ENCODE results near the gene IPO5. TPM values are rescaled to one million over a fixed set of nuclear protein-coding genes. Genes with fewer than 3 reads are reported as not detected.
"Not testable (repeated sequence)": the region's sequence is repeated elsewhere in the genome, so short reads cannot be mapped to it uniquely, and the experiment has no call there.

The IPO5 gene
- total RNA-seq, 1 donor from 2014 or later: 727 TPM

- no peaks in the 10 kb centered on the region for H4K20me1 ChIP-seq (ENCODE audit: low read depth)
- no peaks in the 10 kb centered on the region for H3F3A ChIP-seq (ENCODE audit: low read depth)
- Mint-ChIP-seq H3K27me3 (ENCODE audit: insufficient read depth, low read depth) (peaks cover 2% of the 10 kb centered on the region), H3K36me3 (peaks cover 3% of the 10 kb centered on the region), H3K4me1 (peaks cover 6% of the 10 kb centered on the region), H3K9me3 (peaks cover 7% of the 10 kb centered on the region), H3K4me3 (no peak overlapping the region), H3K27ac (no peak overlapping the region)
- no peak overlapping the region for H3K4me2 ChIP-seq
- no peak overlapping the region for H3K4me3 ChIP-seq
- no peak overlapping the region for H2AFZ ChIP-seq (replicated peaks)
- H3K79me2 ChIP-seq (ENCODE audit: low read depth): no peaks in the 10 kb centered on the region
- H3K9ac ChIP-seq: no peak overlapping the region
- no peaks in the 10 kb centered on the region for H3K4me1 ChIP-seq
- no peaks in the 10 kb centered on the region for H3K36me3 ChIP-seq
- no peak overlapping the region for H3K27ac ChIP-seq
- H3K9me3 ChIP-seq (ENCODE audit: low read depth): no peaks in the 10 kb centered on the region
- TF ChIP-seq EZH2 (IDR thresholded peaks at IDR 0.05): no peak
- no peak for TF ChIP-seq CTCF (IDR thresholded peaks at IDR 0.05)
- no peak for TF ChIP-seq EZH2phosphoT487 (IDR thresholded peaks at IDR 0.05)
- H3K27me3 ChIP-seq: no peaks in the 10 kb centered on the region
- no peak for DNase-seq (ENCODE audit: low spot score)
Observed at GRCh38 chr13:97948041-97948440, 5.4 kb upstream of the IPO5 start.

GRCh38 chr13:97949316-97949715 lies 4.2 kb upstream of the IPO5 start:
- H3K27ac ChIP-seq; H3K79me2 ChIP-seq (ENCODE audit: low read depth); H3K27me3 ChIP-seq; H3K4me2 ChIP-seq; H3K36me3 Mint-ChIP-seq; H3K9me3 ChIP-seq (ENCODE audit: low read depth); H3F3A ChIP-seq (ENCODE audit: low read depth); H3K9ac ChIP-seq; H2AFZ ChIP-seq (replicated peaks); H3K36me3 ChIP-seq; DNase-seq (ENCODE audit: low spot score); H3K27ac Mint-ChIP-seq; H3K4me1 ChIP-seq; H3K27me3 Mint-ChIP-seq (ENCODE audit: insufficient read depth, low read depth); H3K4me3 Mint-ChIP-seq; H3K9me3 Mint-ChIP-seq; H4K20me1 ChIP-seq (ENCODE audit: low read depth); H3K4me3 ChIP-seq: not testable (repeated sequence)
- peaks cover 14% of the 10 kb centered on the region for H3K4me1 Mint-ChIP-seq

- TF ChIP-seq CTCF (IDR thresholded peaks at IDR 0.05) (no peak), EZH2phosphoT487 (IDR thresholded peaks at IDR 0.05) (no peak), EZH2 (IDR thresholded peaks at IDR 0.05) (no peak)
- H3K27ac ChIP-seq: no peak overlapping the region
- H3K4me1 ChIP-seq: peaks cover 12% of the 10 kb centered on the region
- peaks cover 3% of the 10 kb centered on the region for H3K36me3 Mint-ChIP-seq
- no peak overlapping the region for H3K9ac ChIP-seq
- H3K9me3 Mint-ChIP-seq: peaks cover 5% of the 10 kb centered on the region
- H3K4me2 ChIP-seq: no peak overlapping the region
- H2AFZ ChIP-seq (replicated peaks): no peak overlapping the region
- no peak overlapping the region for H3K4me3 ChIP-seq
- H3K9me3 ChIP-seq (ENCODE audit: low read depth): no peaks in the 10 kb centered on the region
- H3F3A ChIP-seq (ENCODE audit: low read depth): no peaks in the 10 kb centered on the region
- H3K27me3 ChIP-seq: no peaks in the 10 kb centered on the region
- no peak overlapping the region for H3K27ac Mint-ChIP-seq
- H3K27me3 Mint-ChIP-seq (ENCODE audit: insufficient read depth, low read depth): peaks cover 2% of the 10 kb centered on the region
- H3K36me3 ChIP-seq: no peaks in the 10 kb centered on the region
- H3K79me2 ChIP-seq (ENCODE audit: low read depth): no peaks in the 10 kb centered on the region
- no peaks in the 10 kb centered on the region for H4K20me1 ChIP-seq (ENCODE audit: low read depth)
- no peak for DNase-seq (ENCODE audit: low spot score)
- no peak overlapping the region for H3K4me3 Mint-ChIP-seq
- H3K4me1 Mint-ChIP-seq: peaks cover 9% of the 10 kb centered on the region
Observed at GRCh38 chr13:97951376-97951775, 2.1 kb upstream of the IPO5 start.

- not testable (repeated sequence) for H3K27me3 Mint-ChIP-seq (ENCODE audit: insufficient read depth, low read depth); H3K4me3 ChIP-seq; H3F3A ChIP-seq (ENCODE audit: low read depth); DNase-seq (ENCODE audit: low spot score); H3K4me1 Mint-ChIP-seq; H3K4me2 ChIP-seq; H3K9me3 ChIP-seq (ENCODE audit: low read depth); H3K27ac ChIP-seq; H3K27ac Mint-ChIP-seq; H2AFZ ChIP-seq (replicated peaks); H3K4me3 Mint-ChIP-seq; H3K9me3 Mint-ChIP-seq; H3K79me2 ChIP-seq (ENCODE audit: low read depth); H3K27me3 ChIP-seq; H3K9ac ChIP-seq; H3K36me3 Mint-ChIP-seq; H4K20me1 ChIP-seq (ENCODE audit: low read depth); H3K36me3 ChIP-seq
- H3K4me1 ChIP-seq: peaks cover 12% of the 10 kb centered on the region
Observed at GRCh38 chr13:97952831-97953230, 644 bp upstream of the IPO5 start.

All from neural progenitor cell (in vitro differentiated cells).